Measurements from ENCODE around the gene PCK2. TPM values are rescaled to one million over a fixed set of nuclear protein-coding genes. Genes with fewer than 3 reads are reported as not detected.

The PCK2 gene
- total and polyA plus RNA-seq, 4 donors, result 3.9 to 7.0 (median 5.8) TPM

DNA sequence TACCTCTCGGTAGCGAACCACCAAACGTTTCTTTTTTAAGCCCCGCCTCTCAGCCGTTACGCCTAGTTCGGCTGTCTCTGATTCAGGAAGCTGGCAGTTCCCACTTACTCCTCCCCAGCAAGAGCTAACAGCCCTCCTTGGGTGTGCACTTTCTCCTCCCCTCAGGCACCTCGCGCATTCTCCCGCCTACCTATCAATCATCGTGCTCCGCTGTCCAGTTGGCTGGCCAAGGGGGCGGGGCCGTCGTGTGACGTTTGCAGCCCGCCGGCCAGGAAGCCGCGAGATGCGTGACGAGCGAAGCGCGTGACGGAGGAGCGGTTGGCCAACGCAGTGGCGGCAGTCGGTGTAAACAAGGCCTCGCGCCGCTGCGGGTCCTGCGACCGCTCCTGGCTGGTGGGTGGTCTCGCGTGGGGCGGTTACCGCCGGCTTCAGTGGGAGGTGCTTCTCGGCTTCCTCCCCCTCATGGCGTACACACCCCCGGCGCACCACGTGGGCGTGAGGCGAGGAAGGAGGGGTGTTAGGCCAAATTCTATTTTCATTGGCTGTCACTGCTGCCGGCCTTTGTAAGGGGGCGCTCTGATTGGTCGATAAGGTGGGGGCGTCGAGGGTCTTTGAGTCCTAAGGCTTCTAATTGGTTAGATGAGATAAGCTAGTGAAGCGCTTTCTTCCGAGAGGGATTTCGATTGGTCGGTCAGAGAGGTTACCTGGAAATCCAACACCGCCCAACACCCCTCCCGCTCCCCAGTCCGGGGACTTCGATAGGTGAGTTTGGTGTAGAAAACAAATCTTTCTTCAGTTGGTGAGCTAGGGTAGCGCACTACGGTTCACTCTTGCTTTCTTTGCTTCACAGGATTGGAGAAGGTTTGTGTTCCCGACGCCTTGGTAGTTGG lies 20.7 kb downstream of the PCK2 start, which contains the start of the genes DCAF11 and NRL:
TSS of gene DCAF11 (plus strand) at position 246 of the 890 bp plus-strand sequence. CDS start 818 bp downstream, outside the sequence.
TSS of gene NRL (minus strand) at position 418 of the 890 bp plus-strand sequence. CDS start 32,101 bp downstream, outside the sequence.
- peak within 1 kb of the TSS; percentile 100 for H3K27ac ChIP-seq (ENCODE audit: low read depth, low read length)
- WGBS (ENCODE audit: insufficient coverage), result under 1% methylated on average over 47 of the region's 65 CpGs

DNA sequence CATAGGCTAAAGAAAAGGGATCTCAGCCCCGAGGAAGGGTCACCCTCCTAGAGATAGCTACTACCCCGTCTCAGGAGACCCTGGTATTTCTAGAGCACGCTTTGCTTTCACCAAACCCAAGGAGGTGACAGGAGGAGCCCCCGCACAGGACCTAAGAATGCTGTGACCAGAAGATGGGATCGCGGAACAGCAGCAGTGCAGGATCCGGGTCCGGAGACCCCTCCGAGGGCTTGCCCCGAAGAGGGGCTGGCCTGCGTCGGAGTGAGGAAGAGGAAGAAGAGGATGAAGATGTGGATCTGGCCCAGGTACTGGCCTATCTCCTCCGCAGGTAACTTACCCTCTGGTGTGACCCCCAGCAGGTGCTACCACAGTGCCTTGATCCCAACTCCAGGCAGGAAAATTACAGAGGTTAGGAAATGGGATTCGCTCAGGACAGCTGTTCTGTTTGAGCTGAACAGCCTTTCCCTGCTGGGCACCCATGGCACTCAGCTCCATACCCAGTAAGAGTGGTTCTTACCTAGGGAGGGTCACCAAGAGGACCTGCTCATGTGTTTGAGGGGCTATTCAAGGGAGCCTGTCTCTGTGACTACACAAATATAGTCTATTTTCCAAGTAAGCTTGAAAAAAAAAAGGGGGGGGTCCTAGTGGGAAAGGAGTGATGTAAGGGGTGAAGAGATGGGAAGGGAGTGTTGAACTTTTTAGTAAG lies 21.5 kb downstream of the PCK2 start:
- no peaks in the 10 kb centered on the region for H3K27me3 ChIP-seq (ENCODE audit: control insufficient read depth, insufficient read depth, low read length)
- peaks cover 26% of the 10 kb centered on the region for H3K36me3 ChIP-seq (ENCODE audit: control insufficient read depth, insufficient read depth, low read length)
- H3K27ac ChIP-seq (ENCODE audit: low read depth, low read length), result peak overlapping the region; percentile 100
- 0% methylated on average over 13 of the region's 14 CpGs for WGBS (ENCODE audit: insufficient coverage)
- peaks cover 14% of the 10 kb centered on the region for H3K4me1 ChIP-seq (ENCODE audit: control insufficient read depth, insufficient read depth, low read length)
- no peaks in the 10 kb centered on the region for H3K9me3 ChIP-seq (ENCODE audit: control insufficient read depth, insufficient read depth, low read length)
- DNase-seq (ENCODE audit: low read depth in 4 of 6, low spot score in 6 of 6), result no peak
- peak overlapping the region; percentile 93 for H3K4me3 ChIP-seq (ENCODE audit: low read depth, low read length)

More for the DNA sequence above, 20.7 kb downstream of the PCK2 start, which contains the start of the genes DCAF11 and NRL:
- Histone ChIP-seq H3K27me3 (ENCODE audit: control insufficient read depth, insufficient read depth, low read length) (no peaks in the 10 kb centered on the region), H3K4me3 (ENCODE audit: low read depth, low read length) (peak within 1 kb of the TSS; percentile 93), H3K36me3 (ENCODE audit: control insufficient read depth, insufficient read depth, low read length) (peaks cover 18% of the 10 kb centered on the region), H3K9me3 (ENCODE audit: control insufficient read depth, insufficient read depth, low read length) (no peaks in the 10 kb centered on the region), H3K4me1 (ENCODE audit: control insufficient read depth, insufficient read depth, low read length) (peaks cover 14% of the 10 kb centered on the region)
- peak; percentile 98 to 100 (median 99) for DNase-seq (ENCODE audit: low read depth in 4 of 6, low spot score in 6 of 6)

DNA sequence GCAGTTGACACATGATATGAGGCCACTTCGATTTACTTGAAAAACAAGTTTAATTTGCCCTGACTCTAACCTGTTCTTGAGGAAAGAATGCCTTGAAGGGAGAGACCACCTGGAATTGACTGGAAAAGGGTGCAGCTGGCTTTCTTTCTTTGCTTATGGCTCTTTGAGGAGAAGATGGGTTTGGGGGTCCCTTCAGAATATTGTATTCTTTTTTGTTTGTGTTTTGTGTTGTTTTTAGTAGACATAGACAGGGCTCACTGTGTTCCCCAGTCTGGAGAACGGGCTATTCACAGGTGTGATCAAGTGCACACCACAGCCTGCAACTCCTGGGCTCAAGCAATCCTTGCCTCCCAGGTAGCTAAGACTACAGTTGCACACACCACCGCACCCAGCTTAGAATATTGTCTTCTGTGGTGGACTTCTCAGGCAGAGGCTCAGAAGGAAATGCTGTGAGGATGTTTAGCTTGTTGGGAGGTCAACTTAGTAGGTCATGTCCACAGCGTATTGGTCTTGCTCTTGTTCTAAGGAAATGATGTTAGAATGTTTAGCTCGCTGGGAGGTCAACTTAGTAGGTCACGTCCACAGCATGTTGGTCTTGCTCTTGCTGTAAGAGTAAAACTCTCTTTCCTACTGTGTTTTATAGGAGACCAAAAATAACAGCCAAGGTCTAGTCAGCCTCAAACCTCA lies 22.2 kb downstream of the PCK2 start:
- no peak overlapping the region for H3K4me3 ChIP-seq (ENCODE audit: low read depth, low read length)
- no peaks in the 10 kb centered on the region for H3K27me3 ChIP-seq (ENCODE audit: control insufficient read depth, insufficient read depth, low read length)
- DNase-seq (ENCODE audit: low read depth in 4 of 6, low spot score in 6 of 6), result no peak
- peaks cover 33% of the 10 kb centered on the region for H3K36me3 ChIP-seq (ENCODE audit: control insufficient read depth, insufficient read depth, low read length)
- no peaks in the 10 kb centered on the region for H3K9me3 ChIP-seq (ENCODE audit: control insufficient read depth, insufficient read depth, low read length)
- whole genome bisulfite sequencing (ENCODE audit: insufficient coverage), result 96% methylated on average over 3 of the region's 6 CpGs
- no peak overlapping the region for H3K27ac ChIP-seq (ENCODE audit: low read depth, low read length)
- H3K4me1 ChIP-seq (ENCODE audit: control insufficient read depth, insufficient read depth, low read length), result peaks cover 14% of the 10 kb centered on the region

DNA sequence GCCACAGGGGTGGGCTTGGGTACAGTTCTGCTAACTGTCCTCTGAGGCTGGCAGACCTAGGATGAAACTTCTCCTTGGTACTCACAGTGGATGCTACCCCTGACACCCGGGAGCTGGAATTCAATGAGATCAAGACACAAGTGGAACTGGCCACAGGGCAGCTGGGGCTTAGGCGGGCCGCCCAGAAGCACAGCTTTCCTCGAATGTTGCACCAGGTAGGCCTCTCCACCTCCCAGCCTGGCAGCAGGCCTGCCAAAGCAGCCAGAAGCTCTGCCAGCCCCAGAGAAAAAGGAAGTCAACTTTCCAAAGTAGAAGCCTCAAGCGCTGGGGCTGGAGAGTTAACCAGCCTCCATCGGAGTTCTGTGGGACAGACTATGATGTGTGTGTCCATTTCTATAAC lies 23.1 kb downstream of the PCK2 start:
- H3K9me3 ChIP-seq (ENCODE audit: control insufficient read depth, insufficient read depth, low read length), result no peaks in the 10 kb centered on the region
- 96% methylated on average over 5 of the region's 6 CpGs for WGBS (ENCODE audit: insufficient coverage)
- peaks cover 14% of the 10 kb centered on the region for H3K4me1 ChIP-seq (ENCODE audit: control insufficient read depth, insufficient read depth, low read length)
- no peak overlapping the region for H3K4me3 ChIP-seq (ENCODE audit: low read depth, low read length)
- DNase-seq (ENCODE audit: low read depth in 4 of 6, low spot score in 6 of 6), result no peak
- H3K27me3 ChIP-seq (ENCODE audit: control insufficient read depth, insufficient read depth, low read length), result no peaks in the 10 kb centered on the region
- peaks cover 43% of the 10 kb centered on the region for H3K36me3 ChIP-seq (ENCODE audit: control insufficient read depth, insufficient read depth, low read length)
- H3K27ac ChIP-seq (ENCODE audit: low read depth, low read length), result no peak overlapping the region

DNA sequence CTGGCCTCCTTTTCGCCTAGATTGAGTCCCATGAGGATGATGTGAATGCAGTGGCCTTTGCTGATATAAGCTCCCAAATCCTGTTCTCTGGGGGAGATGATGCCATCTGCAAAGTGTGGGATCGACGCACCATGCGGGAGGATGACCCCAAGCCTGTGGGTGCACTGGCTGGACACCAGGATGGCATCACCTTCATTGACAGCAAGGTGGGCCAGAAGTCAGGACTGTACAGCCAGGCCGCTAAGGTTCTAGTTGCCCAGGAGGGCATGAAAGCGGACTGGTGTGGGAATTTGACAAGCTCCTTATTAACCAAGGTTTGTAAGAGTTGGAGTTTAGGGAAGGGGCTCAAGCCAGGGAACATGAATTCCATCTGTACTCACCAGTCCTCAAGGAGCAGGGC lies 25.6 kb downstream of the PCK2 start:
- H3K27ac ChIP-seq (ENCODE audit: low read depth, low read length), result no peak overlapping the region
- no peak overlapping the region for H3K4me3 ChIP-seq (ENCODE audit: low read depth, low read length)
- no peaks in the 10 kb centered on the region for H3K27me3 ChIP-seq (ENCODE audit: control insufficient read depth, insufficient read depth, low read length)
- WGBS (ENCODE audit: insufficient coverage), result 100% methylated on average over 4 of the region's 6 CpGs
- H3K9me3 ChIP-seq (ENCODE audit: control insufficient read depth, insufficient read depth, low read length), result no peaks in the 10 kb centered on the region
- H3K36me3 ChIP-seq (ENCODE audit: control insufficient read depth, insufficient read depth, low read length), result peaks cover 55% of the 10 kb centered on the region
- DNase-seq (ENCODE audit: low read depth in 4 of 6, low spot score in 6 of 6), result no peak
- H3K4me1 ChIP-seq (ENCODE audit: control insufficient read depth, insufficient read depth, low read length), result peaks cover 10% of the 10 kb centered on the region

DNA sequence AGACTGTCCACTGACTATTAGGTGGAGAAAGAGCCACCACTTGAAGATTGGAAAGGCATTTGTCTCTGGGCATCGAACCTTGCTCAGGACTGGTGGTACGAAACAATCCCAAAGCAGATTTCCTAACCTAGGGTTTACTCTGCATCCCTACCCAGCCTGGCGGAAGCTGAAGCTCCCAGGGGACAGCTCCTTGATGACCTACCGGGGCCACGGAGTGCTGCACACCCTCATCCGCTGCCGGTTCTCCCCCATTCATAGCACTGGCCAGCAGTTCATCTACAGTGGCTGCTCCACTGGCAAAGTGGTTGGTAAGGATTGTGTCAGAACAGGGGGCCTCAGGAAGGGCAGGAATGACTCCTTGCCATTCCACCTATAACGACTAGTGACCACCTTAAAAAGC lies 27.1 kb downstream of the PCK2 start:
- no peaks in the 10 kb centered on the region for H3K9me3 ChIP-seq (ENCODE audit: control insufficient read depth, insufficient read depth, low read length)
- peaks cover 55% of the 10 kb centered on the region for H3K36me3 ChIP-seq (ENCODE audit: control insufficient read depth, insufficient read depth, low read length)
- no peaks in the 10 kb centered on the region for H3K27me3 ChIP-seq (ENCODE audit: control insufficient read depth, insufficient read depth, low read length)
- peaks cover 2% of the 10 kb centered on the region for H3K4me1 ChIP-seq (ENCODE audit: control insufficient read depth, insufficient read depth, low read length)
- H3K4me3 ChIP-seq (ENCODE audit: low read depth, low read length), result no peak overlapping the region
- no peak overlapping the region for H3K27ac ChIP-seq (ENCODE audit: low read depth, low read length)
- 100% methylated on average over 6 of the region's 8 CpGs for WGBS (ENCODE audit: insufficient coverage)
- no peak for DNase-seq (ENCODE audit: low read depth in 4 of 6, low spot score in 6 of 6)

DNA sequence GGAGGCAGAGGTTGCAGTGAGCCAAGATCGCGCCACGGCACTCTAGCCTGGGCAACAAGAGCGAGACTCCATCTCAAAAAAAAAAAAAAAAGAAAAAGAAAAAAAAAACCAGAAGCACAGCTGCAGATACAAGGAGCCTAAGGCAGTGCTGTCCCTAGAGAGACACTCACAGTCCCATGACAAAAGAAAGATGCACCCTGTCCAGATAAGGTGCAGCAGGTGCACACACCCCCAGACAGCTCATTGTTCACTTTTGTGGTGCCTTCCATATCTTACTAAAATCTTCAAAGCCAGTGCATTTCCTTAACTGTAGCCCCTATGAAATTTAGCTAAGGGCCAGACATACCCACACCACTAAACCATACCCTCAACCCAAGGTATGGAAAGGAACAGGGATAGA lies 28.3 kb downstream of the PCK2 start:
- peaks cover 51% of the 10 kb centered on the region for H3K36me3 ChIP-seq (ENCODE audit: control insufficient read depth, insufficient read depth, low read length)
- H3K27me3 ChIP-seq (ENCODE audit: control insufficient read depth, insufficient read depth, low read length), result no peaks in the 10 kb centered on the region
- no peak overlapping the region for H3K27ac ChIP-seq (ENCODE audit: low read depth, low read length)
- H3K9me3 ChIP-seq (ENCODE audit: control insufficient read depth, insufficient read depth, low read length), result no peaks in the 10 kb centered on the region
- no CpG with 5 or more reads among the region's 4 CpGs for WGBS (ENCODE audit: insufficient coverage)
- no peak for DNase-seq (ENCODE audit: low read depth in 4 of 6, low spot score in 6 of 6)
- H3K4me1 ChIP-seq (ENCODE audit: control insufficient read depth, insufficient read depth, low read length), result no peaks in the 10 kb centered on the region
- no peak overlapping the region for H3K4me3 ChIP-seq (ENCODE audit: low read depth, low read length)

DNA sequence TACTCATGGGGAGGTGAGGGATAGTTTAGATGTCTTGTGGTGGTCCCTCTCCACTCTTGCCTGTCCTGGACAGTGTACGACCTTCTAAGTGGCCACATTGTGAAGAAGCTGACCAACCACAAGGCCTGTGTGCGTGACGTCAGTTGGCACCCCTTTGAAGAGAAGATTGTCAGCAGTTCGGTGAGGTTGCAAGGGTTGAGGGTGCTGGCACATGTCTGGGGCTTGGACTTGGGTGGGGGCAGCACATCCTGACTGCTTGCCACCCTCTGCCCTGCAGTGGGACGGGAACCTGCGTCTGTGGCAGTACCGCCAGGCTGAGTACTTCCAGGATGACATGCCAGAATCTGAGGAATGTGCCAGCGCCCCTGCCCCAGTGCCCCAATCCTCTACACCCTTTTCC lies 28.8 kb downstream of the PCK2 start:
- Histone ChIP-seq H3K27me3 (ENCODE audit: control insufficient read depth, insufficient read depth, low read length) (no peaks in the 10 kb centered on the region), H3K27ac (ENCODE audit: low read depth, low read length) (no peak overlapping the region), H3K4me1 (ENCODE audit: control insufficient read depth, insufficient read depth, low read length) (no peaks in the 10 kb centered on the region), H3K36me3 (ENCODE audit: control insufficient read depth, insufficient read depth, low read length) (peaks cover 51% of the 10 kb centered on the region), H3K9me3 (ENCODE audit: control insufficient read depth, insufficient read depth, low read length) (no peaks in the 10 kb centered on the region), H3K4me3 (ENCODE audit: low read depth, low read length) (no peak overlapping the region)
- WGBS (ENCODE audit: insufficient coverage), result 91% methylated on average over 7 of the region's 8 CpGs
- no peak for DNase-seq (ENCODE audit: low read depth in 4 of 6, low spot score in 6 of 6)

All from spinal cord (tissue), 10 donors.